PFSK-1 (cell line): Measurements from ENCODE around the gene FBXL2.

Experiments used
- FOXP2 ChIP-seq: optimal IDR thresholded peaks from 2 replicates; pipeline ENCODE3; 2011; ENCODE audit warnings: borderline replicate concordance, control low read depth, inconsistent platforms; ENCODE audit not compliant: insufficient read depth; ENCODE audit errors: extremely low read length, extremely low read depth
- POLR2AphosphoS5 ChIP-seq: IDR thresholded peaks from 2 replicates; pipeline ENCODE4 v1.6.1; 2012; ENCODE audit warnings: low read depth, mild to moderate bottlenecking, control low read depth, low read length, moderate library complexity
- REST ChIP-seq, 2 experiments: IDR thresholded peaks; 2 replicates each; pipeline versions ENCODE4 v1.6.1 to v1.8.0; 2011 to 2012; ENCODE audit warnings: low read depth in 2 of 2, low read length in 2 of 2, control low read depth in 1 of 2, inconsistent platforms in 1 of 2, mild to moderate bottlenecking in 1 of 2, moderate library complexity in 1 of 2; ENCODE audit not compliant: insufficient read depth in 1 of 2
- SIN3A ChIP-seq: IDR thresholded peaks from 2 replicates; pipeline ENCODE4 v1.6.1; 2012; ENCODE audit warnings: mild to moderate bottlenecking, low read length, moderate library complexity, borderline replicate concordance; ENCODE audit not compliant: insufficient read depth
- TAF1 ChIP-seq: IDR thresholded peaks from 2 replicates; pipeline ENCODE4 v1.6.1; 2012; ENCODE audit warnings: low read length, control low read depth, borderline replicate concordance; ENCODE audit not compliant: insufficient read depth

The FBXL2 gene

GRCh38 chr3:33394403-33395054 is 117.3 kb downstream of the FBXL2 start:
- TF ChIP-seq TAF1 (no peak), FOXP2 (no peak), REST (IDR thresholded peaks at IDR 0.05; ENCODE audit: insufficient read depth in 1 of 2, low read depth in 2 of 2, low read length in 2 of 2) (no peak), SIN3A (no peak), POLR2AphosphoS5 (no peak)

- TF ChIP-seq SIN3A (no peak), TAF1 (no peak), REST (IDR thresholded peaks at IDR 0.05; ENCODE audit: insufficient read depth in 1 of 2, low read depth in 2 of 2, low read length in 2 of 2) (no peak), FOXP2 (no peak), POLR2AphosphoS5 (no peak)
Measured at GRCh38 chr3:33395900-33396299, 118.7 kb downstream of the FBXL2 start.

- TF ChIP-seq TAF1 (no peak), REST (IDR thresholded peaks at IDR 0.05; ENCODE audit: insufficient read depth in 1 of 2, low read depth in 2 of 2, low read length in 2 of 2) (no peak), SIN3A (no peak), POLR2AphosphoS5 (no peak), FOXP2 (no peak)
Measured at GRCh38 chr3:33398410-33398809, 121.2 kb downstream of the FBXL2 start.

- TF ChIP-seq POLR2AphosphoS5: no peak
- no peak for TF ChIP-seq TAF1
- no peak for TF ChIP-seq FOXP2
- no peak for TF ChIP-seq REST (IDR thresholded peaks at IDR 0.05; ENCODE audit: insufficient read depth in 1 of 2, low read depth in 2 of 2, low read length in 2 of 2)
- no peak for TF ChIP-seq SIN3A
Measured at GRCh38 chr3:33401781-33402180, 124.5 kb downstream of the FBXL2 start.

- TF ChIP-seq TAF1 (no peak), FOXP2 (no peak), REST (IDR thresholded peaks at IDR 0.05; ENCODE audit: insufficient read depth in 1 of 2, low read depth in 2 of 2, low read length in 2 of 2) (no peak)
Measured at GRCh38 chr3:33402936-33403335, 125.7 kb downstream of the FBXL2 start.
